ENCODE data around the gene PTTG2. TPM values are rescaled to one million over a fixed set of nuclear protein-coding genes. Genes with fewer than 3 reads are reported as not detected.
A peak's percentile ranks its signal among the peaks of the same experiment; 100 is the strongest.

The PTTG2 gene
- polyA plus RNA-seq, 1 of the 3 experiments (the other 2 are of a cell fraction): not detected

DNA sequence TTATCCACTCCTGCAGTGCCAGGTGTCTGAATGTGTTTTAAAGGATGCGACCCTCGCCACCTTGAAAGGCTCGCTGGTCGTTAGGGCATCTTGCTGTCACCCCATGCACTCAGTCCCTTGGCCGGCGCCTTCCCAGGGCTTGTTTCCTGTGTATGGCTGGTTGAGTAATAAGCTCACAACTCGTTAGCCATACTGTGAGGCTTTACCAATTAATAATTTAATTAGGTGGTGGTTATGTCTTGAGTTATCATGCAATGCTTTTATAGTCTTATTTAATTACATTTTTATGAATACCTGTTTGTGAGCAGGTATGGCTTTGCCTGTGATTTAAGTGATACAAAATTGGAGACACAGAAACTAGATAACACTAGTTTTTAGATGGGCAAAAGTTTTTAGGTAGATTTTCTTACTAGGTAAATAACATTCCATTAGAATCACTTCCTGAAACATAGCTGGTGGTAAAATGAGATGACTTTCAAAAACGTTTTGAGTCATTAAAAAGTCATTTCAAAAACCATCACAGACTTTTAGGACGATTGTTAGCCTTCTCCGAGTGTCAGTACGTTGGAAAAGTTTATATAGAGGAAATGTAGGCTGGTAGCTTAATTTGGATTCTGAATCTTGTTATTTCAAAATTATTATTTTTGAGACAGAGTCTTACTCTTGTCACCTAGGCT, 18.2 kb downstream of the PTTG2 start:
- POLR2A ChIA-PET: no interaction called here
- Histone ChIP-seq H2AFZ (ENCODE audit: low read depth) (peak overlapping the region; percentile 86), H4K20me1 (ENCODE audit: insufficient read depth) (no peaks in the 10 kb centered on the region), H3F3A (replicated peaks; ENCODE audit: insufficient read depth) (peaks cover 15% of the 10 kb centered on the region), H3K27me3 (ENCODE audit: insufficient read depth) (no peaks in the 10 kb centered on the region), H3K36me3 (replicated peaks in 1 of 2; ENCODE audit: control insufficient read depth in 1 of 2, insufficient read depth in 2 of 2, low read length in 1 of 2) (no peaks in the 10 kb centered on the region), H3K4me3 (ENCODE audit: low read depth in 2 of 2, low read length in 1 of 2) (peak overlapping the region; percentile 75 to 77), H3K4me1 (ENCODE audit: control insufficient read depth in 1 of 2, insufficient read depth in 2 of 2, low read depth in 1 of 2, low read length in 1 of 2) (peaks cover 8 to 10% of the 10 kb centered on the region in 2 experiments; a peak in 2 of 4 replicates), H3K4me2 (peak overlapping the region; percentile 92), H3K27ac (ENCODE audit: low read depth in 2 of 2, low read length in 1 of 2) (0 out of 4 replicates have a peak overlapping the region, but pooled peaks of 1 of the 2 experiments have one; percentile 13), H3K9ac (peak overlapping the region; percentile 77; the same call in 1 of the 2 replicates), H3K79me2 (ENCODE audit: insufficient read depth) (peaks cover 38% of the 10 kb centered on the region; the same call in 1 of the 2 replicates), H3K9me2 (no peaks in the 10 kb centered on the region), H3K9me3 (no peaks in the 10 kb centered on the region)
- CTCF ChIA-PET: interaction anchor here (0.8 to 2.0 kb wide), 9 partner anchors 9 to 375 kb away, joined by 3 to 7 read pairs (median 4); no protein-coding TSS in a partner anchor
- no peak for TF ChIP-seq RCOR1 (IDR thresholded peaks at IDR 0.05; ENCODE audit: low read length)
- no peak for TF ChIP-seq ELF1 (IDR thresholded peaks at IDR 0.05)
- no peak for TF ChIP-seq FOXJ3 (CRISPR knock-in tag; IDR thresholded peaks at IDR 0.05)
- TF ChIP-seq, protein P1, sequence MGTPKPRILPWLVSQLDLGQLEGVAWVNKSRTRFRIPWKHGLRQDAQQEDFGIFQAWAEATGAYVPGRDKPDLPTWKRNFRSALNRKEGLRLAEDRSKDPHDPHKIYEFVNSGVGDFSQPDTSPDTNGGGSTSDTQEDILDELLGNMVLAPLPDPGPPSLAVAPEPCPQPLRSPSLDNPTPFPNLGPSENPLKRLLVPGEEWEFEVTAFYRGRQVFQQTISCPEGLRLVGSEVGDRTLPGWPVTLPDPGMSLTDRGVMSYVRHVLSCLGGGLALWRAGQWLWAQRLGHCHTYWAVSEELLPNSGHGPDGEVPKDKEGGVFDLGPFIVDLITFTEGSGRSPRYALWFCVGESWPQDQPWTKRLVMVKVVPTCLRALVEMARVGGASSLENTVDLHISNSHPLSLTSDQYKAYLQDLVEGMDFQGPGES (IDR thresholded peaks at IDR 0.05; ENCODE audit: low read depth, low read length): no peak
- TF ChIP-seq FOXM1 (IDR thresholded peaks at IDR 0.05; ENCODE audit: low read depth): no peak
- no peak for TF ChIP-seq NFIC (IDR thresholded peaks at IDR 0.05; ENCODE audit: borderline replicate concordance)
- TF ChIP-seq MEF2A (IDR thresholded peaks at IDR 0.05; ENCODE audit: borderline replicate concordance, low read depth): no peak
- no peak for TF ChIP-seq TAF1 (IDR thresholded peaks at IDR 0.05; ENCODE audit: borderline replicate concordance, low read depth, low read length)
- 67% methylated on average over 11 of the region's 11 CpGs for WGBS (ENCODE audit: low lambda C conversion rate)
- DNase-seq: no peak

GRCh38 chr4:37980246-37980645, 20.0 kb downstream of the PTTG2 start:
- WGBS (ENCODE audit: low lambda C conversion rate): 100% methylated on average over 1 of the region's 1 CpG
- H2AFZ ChIP-seq (ENCODE audit: low read depth): no peak overlapping the region
- H3F3A ChIP-seq (replicated peaks; ENCODE audit: insufficient read depth): peaks cover 15% of the 10 kb centered on the region
- ChIA-PET POLR2A (no interaction called here), CTCF (no interaction called here)
- H4K20me1 ChIP-seq (ENCODE audit: insufficient read depth): no peaks in the 10 kb centered on the region; the same call in 1 of the 2 replicates
- H3K27me3 ChIP-seq (ENCODE audit: insufficient read depth): no peaks in the 10 kb centered on the region
- H3K27ac ChIP-seq (ENCODE audit: low read depth in 2 of 2, low read length in 1 of 2): no peak overlapping the region
- H3K79me2 ChIP-seq (ENCODE audit: insufficient read depth): peaks cover 53% of the 10 kb centered on the region; the same call in 1 of the 2 replicates
- TF ChIP-seq TCF12 (IDR thresholded peaks at IDR 0.05): no peak
- no peak for TF ChIP-seq RCOR1 (IDR thresholded peaks at IDR 0.05; ENCODE audit: low read length)
- TF ChIP-seq POLR2AphosphoS5 (IDR thresholded peaks at IDR 0.05; ENCODE audit: low read depth, low read length): no peak
- TF ChIP-seq, protein P2, sequence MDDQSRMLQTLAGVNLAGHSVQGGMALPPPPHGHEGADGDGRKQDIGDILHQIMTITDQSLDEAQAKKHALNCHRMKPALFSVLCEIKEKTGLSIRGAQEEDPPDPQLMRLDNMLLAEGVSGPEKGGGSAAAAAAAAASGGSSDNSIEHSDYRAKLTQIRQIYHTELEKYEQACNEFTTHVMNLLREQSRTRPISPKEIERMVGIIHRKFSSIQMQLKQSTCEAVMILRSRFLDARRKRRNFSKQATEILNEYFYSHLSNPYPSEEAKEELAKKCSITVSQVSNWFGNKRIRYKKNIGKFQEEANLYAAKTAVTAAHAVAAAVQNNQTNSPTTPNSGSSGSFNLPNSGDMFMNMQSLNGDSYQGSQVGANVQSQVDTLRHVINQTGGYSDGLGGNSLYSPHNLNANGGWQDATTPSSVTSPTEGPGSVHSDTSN (IDR thresholded peaks at IDR 0.05): no peak
- TF ChIP-seq FOXJ3 (CRISPR knock-in tag; IDR thresholded peaks at IDR 0.05): no peak
- TF ChIP-seq MEF2A (IDR thresholded peaks at IDR 0.05; ENCODE audit: borderline replicate concordance, low read depth): no peak
- TF ChIP-seq FOSL2 (IDR thresholded peaks at IDR 0.05; ENCODE audit: borderline replicate concordance, low read depth): no peak
- TF ChIP-seq, protein P3, sequence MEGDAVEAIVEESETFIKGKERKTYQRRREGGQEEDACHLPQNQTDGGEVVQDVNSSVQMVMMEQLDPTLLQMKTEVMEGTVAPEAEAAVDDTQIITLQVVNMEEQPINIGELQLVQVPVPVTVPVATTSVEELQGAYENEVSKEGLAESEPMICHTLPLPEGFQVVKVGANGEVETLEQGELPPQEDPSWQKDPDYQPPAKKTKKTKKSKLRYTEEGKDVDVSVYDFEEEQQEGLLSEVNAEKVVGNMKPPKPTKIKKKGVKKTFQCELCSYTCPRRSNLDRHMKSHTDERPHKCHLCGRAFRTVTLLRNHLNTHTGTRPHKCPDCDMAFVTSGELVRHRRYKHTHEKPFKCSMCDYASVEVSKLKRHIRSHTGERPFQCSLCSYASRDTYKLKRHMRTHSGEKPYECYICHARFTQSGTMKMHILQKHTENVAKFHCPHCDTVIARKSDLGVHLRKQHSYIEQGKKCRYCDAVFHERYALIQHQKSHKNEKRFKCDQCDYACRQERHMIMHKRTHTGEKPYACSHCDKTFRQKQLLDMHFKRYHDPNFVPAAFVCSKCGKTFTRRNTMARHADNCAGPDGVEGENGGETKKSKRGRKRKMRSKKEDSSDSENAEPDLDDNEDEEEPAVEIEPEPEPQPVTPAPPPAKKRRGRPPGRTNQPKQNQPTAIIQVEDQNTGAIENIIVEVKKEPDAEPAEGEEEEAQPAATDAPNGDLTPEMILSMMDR (IDR thresholded peaks at IDR 0.05): no peak
- TF ChIP-seq EP300 (IDR thresholded peaks at IDR 0.05; ENCODE audit: borderline replicate concordance in 1 of 2, low read depth in 1 of 2, low read length in 1 of 2): no peak
- DNase-seq: no peak
- no peak overlapping the region for H3K4me3 ChIP-seq (ENCODE audit: low read depth in 2 of 2, low read length in 1 of 2)
- no peak overlapping the region for H3K4me2 ChIP-seq
- H3K9me3 ChIP-seq: no peaks in the 10 kb centered on the region
- no peak overlapping the region for H3K9ac ChIP-seq
- H3K4me1 ChIP-seq (ENCODE audit: control insufficient read depth in 1 of 2, insufficient read depth in 2 of 2, low read depth in 1 of 2, low read length in 1 of 2): peaks cover 8 to 10% of the 10 kb centered on the region in 2 experiments; a peak in 2 of 4 replicates
- H3K36me3 ChIP-seq (replicated peaks in 1 of 2; ENCODE audit: control insufficient read depth in 1 of 2, insufficient read depth in 2 of 2, low read length in 1 of 2): no peaks in the 10 kb centered on the region
- H3K9me2 ChIP-seq: no peaks in the 10 kb centered on the region

Data from SK-N-SH (cell line).